BLaER1 treated with 17β-estradiol and CSF1 and Interleukin-3, amounts not matched to agents 10 nM and 100 nM (cell line): ENCODE measurements around the gene SYVN1.

Source experiments
- H3K27ac ChIP-seq, 11 experiments: shearing (Covaris generic); formaldehyde crosslinking; 2 replicates each; pipeline ENCODE4 v1.8.1; 2022
- H3K27me3 ChIP-seq, 11 experiments: shearing (Covaris generic); formaldehyde crosslinking; 2 replicates each; pipeline ENCODE4 v1.8.1; 2022
- H3K36me3 ChIP-seq, 11 experiments: shearing (Covaris generic); formaldehyde crosslinking; 2 replicates each; pipeline ENCODE4 v1.8.1; 2022
- H3K4me1 ChIP-seq, 10 experiments: shearing (Covaris generic); formaldehyde crosslinking; 2 replicates each; pipeline ENCODE4 v1.8.1; 2022
- H3K4me2 ChIP-seq, 11 experiments: shearing (Covaris generic); formaldehyde crosslinking; 2 replicates each; pipeline ENCODE4 v1.8.1; 2022
- H3K4me3 ChIP-seq, 10 experiments: shearing (Covaris generic); formaldehyde crosslinking; 2 replicates each; pipeline ENCODE4 v1.8.1; 2022
- H3K9ac ChIP-seq, 11 experiments: shearing (Covaris generic); formaldehyde crosslinking; 2 replicates each; pipeline ENCODE4 v1.8.1; 2022
- H3K9me3 ChIP-seq, 11 experiments: shearing (Covaris generic); formaldehyde crosslinking; replicated peaks in 1 of 11; 2 replicates each; pipeline ENCODE4 v1.8.1; 2022
- H4K20me1 ChIP-seq, 11 experiments: shearing (Covaris generic); formaldehyde crosslinking; 2 replicates each; pipeline ENCODE4 v1.8.1; 2022
- Cebpa-rat ChIP-seq, 11 experiments: shearing (Covaris generic); IDR thresholded peaks; 2 replicates each; pipeline ENCODE4 v1.8.1; 2022

SYVN1 gene

DNA sequence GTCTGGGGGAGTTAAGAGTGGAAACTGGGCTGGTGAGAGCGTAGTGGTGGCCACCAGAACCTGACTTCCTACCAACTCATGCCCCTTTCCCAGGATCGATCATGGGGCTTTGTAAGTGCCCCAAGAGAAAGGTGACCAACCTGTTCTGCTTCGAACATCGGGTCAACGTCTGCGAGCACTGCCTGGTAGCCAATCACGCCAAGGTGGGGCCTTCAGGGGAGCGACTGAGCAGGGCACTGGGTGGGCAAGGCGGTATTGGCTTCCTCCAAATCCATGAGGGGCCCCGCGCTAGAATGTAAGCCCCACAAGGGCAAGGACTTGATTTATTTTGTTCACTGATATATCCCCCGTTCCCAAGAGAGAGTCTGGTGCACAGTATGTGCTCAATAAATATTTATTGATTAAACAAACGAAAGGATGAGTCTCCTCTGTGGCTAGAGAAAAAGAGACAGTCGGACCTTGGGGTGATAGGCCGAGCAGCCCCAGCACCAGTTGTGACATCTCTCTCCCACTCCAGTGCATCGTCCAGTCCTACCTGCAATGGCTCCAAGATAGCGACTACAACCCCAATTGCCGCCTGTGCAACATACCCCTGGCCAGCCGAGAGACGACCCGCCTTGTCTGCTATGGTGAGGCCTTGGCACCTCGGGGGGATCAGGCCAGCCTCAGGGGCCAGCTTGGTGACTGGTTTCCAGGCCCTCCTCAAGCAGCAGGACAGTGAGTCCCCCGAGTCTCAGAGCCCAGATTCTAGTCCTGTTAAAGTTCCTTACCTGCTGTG, 49.5 kb downstream of the SYVN1 start:
- no peaks in the 10 kb centered on the region for H3K27me3 ChIP-seq
- no peak for TF ChIP-seq Cebpa-rat (IDR thresholded peaks at IDR 0.05)
- peak overlapping the region; percentile 79 to 91 (median 86) for H3K27ac ChIP-seq
- peaks cover 44 to 81% (median 65%) of the 10 kb centered on the region in 11 experiments for H3K36me3 ChIP-seq
- peak overlapping the region; percentile 75 to 90 (median 86) for H3K4me3 ChIP-seq
- H3K4me1 ChIP-seq, result peaks cover 37 to 52% (median 49%) of the 10 kb centered on the region in 10 experiments
- peak overlapping the region; percentile 82 to 100 (median 98) for H3K4me2 ChIP-seq
- peaks cover 0 to 20% (median 0%) of the 10 kb centered on the region in 11 experiments; a peak in 5 of 22 replicates for H4K20me1 ChIP-seq
- peak overlapping the region; percentile 85 to 95 (median 90) for H3K9ac ChIP-seq
- H3K9me3 ChIP-seq, result no peaks in the 10 kb centered on the region

DNA sequence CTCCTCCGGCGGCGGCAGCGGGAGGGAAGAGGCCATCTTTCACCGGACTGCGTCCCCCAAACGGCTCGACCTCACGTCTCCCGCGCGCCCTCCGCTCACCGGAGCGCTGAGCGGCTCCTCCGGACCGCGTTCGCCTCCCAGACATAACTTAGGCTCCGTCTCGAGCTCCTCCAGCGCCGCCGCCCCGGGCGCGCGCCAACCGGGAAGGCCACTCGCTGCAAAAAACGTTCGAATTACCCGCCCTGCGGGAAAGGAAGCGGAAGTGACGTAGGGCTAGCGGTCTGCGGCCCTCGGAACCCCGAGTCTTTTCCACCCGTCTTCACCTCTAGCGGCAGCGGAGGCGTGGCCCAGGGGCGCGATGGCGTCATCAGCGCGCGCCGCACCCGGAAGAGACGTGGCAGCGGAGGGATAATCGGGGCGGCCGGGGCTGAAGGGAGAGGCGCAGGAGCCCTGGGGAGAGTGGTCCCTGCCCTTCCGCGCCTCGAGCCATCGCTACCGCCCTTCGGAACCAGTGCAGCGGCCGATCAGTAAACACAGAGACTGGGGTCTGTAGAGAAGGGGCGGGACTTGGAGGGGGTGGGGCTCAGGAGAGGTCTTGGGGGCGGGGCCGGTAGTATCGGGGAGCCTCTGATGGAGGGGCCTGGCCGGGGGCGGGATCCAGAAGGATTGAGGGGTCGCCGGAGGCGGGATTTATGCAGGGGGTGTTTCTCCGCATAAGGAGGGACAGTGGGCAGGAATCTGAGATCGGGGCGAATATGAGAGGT, 50.3 kb downstream of the SYVN1 start, which contains the start of the genes CDCA5 and ZFPL1:
CDCA5 (minus strand) TSS at position 207 of the 764 bp plus-strand sequence; CDS start at position 145, 62 bp downstream.
ZFPL1 (plus strand) TSS at position 389 of the 764 bp plus-strand sequence. CDS start 477 bp downstream, outside the sequence.
- Histone ChIP-seq H4K20me1 (peaks cover 0 to 28% (median 5%) of the 10 kb centered on the region in 11 experiments; a peak in 11 of 22 replicates), H3K36me3 (peaks cover 37 to 81% (median 66%) of the 10 kb centered on the region in 11 experiments), H3K4me3 (peak within 1 kb of the TSS; percentile 75 to 90 (median 86)), H3K4me2 (peak within 1 kb of the TSS; percentile 85 to 100 (median 98)), H3K4me1 (peaks cover 43 to 59% (median 55%) of the 10 kb centered on the region in 10 experiments), H3K27ac (peak within 1 kb of the TSS; percentile 79 to 91 (median 86)), H3K9ac (peak within 1 kb of the TSS; percentile 85 to 95 (median 90)), H3K27me3 (no peaks in the 10 kb centered on the region), H3K9me3 (no peaks in the 10 kb centered on the region)
- TF ChIP-seq Cebpa-rat (IDR thresholded peaks at IDR 0.05), result no peak

DNA sequence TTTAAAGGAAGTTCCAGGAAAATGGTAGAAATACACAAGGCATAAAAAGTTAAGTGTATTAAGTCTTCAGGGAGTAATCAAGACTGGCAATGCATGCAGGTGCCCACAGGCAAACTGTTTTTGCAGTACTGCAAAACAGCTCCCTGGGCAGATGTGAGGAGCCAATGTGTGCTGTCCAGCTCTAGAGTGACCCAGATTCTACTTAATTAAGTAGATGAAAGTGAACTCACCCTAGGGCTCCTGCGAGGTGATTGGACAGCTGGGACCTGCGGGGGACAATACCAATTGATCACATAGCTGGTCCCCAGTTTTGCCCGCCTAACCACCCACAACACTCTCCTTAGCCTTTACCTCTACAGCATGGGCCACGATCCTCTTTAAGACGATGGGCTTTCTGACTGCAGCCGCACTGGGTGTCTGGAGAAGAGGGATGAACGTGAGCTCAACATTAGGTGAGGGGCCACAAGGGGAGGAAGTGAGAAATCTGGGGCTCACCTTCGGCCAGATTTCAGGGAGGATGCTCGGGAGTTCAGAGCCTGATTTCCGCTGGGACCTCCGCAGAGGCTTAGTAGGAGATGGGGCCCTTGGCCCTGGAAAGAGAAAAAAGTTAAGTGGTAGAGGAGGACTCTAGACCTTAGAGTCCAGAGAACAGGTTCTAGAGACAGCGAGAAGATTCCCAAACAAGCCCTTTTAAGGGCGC, 51.0 kb downstream of the SYVN1 start:
- no peaks in the 10 kb centered on the region for H3K9me3 ChIP-seq
- no peaks in the 10 kb centered on the region for H3K27me3 ChIP-seq
- peak overlapping the region; percentile 79 to 91 (median 86); a peak in 21 of 22 replicates for H3K27ac ChIP-seq
- no peak for TF ChIP-seq Cebpa-rat (IDR thresholded peaks at IDR 0.05)
- H4K20me1 ChIP-seq, result peaks cover 0 to 35% (median 12%) of the 10 kb centered on the region in 11 experiments; a peak in 13 of 22 replicates
- H3K4me2 ChIP-seq, result peak overlapping the region; percentile 85 to 97 (median 94)
- peaks cover 50 to 66% (median 62%) of the 10 kb centered on the region in 10 experiments for H3K4me1 ChIP-seq
- H3K9ac ChIP-seq, result peak overlapping the region; percentile 85 to 95 (median 90)
- peaks cover 29 to 81% (median 64%) of the 10 kb centered on the region in 11 experiments for H3K36me3 ChIP-seq
- H3K4me3 ChIP-seq, result peak overlapping the region; percentile 75 to 90 (median 86)

DNA sequence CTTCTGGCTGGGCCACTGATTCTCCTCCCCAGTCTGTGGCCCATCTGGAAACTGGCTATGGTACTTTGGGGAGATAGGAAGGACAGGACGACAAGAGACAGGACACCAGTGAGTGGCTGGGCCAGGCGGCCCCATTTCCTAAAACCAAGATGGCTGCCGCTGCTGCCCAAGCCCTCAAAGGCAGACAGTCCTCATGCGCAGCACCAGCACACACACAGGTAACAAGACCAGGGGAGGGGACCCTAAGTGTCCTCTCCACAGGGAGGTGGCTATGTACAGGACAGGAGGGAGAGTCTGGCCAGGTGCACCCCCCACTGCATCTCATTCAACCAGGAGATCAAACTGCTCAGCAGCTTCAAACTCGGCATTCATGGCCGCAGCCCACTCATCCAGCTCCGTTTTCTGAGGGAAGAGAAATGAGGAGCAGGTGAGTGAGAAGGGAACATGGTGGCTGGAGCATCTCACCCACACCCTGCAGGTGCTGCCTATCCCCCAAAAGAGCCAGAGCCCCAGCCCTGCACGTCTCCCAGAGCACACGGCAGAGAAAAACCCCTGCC, 55.5 kb downstream of the SYVN1 start:
- H3K9me3 ChIP-seq, result no peaks in the 10 kb centered on the region
- H3K27me3 ChIP-seq, result no peaks in the 10 kb centered on the region
- TF ChIP-seq Cebpa-rat (IDR thresholded peaks at IDR 0.05), result no peak
- peak overlapping the region in 1 of 10 experiments; percentile 10; a peak in 1 of 20 replicates for H3K4me3 ChIP-seq
- peak overlapping the region in 8 of 11 experiments; percentile 18 to 63 (median 39); a peak in 15 of 22 replicates for H3K9ac ChIP-seq
- H3K27ac ChIP-seq, result peak overlapping the region in 10 of 11 experiments; percentile 14 to 61 (median 40); a peak in 12 of 22 replicates
- H4K20me1 ChIP-seq, result peaks cover 0 to 55% (median 30%) of the 10 kb centered on the region in 11 experiments; a peak in 14 of 22 replicates
- peaks cover 0 to 75% (median 59%) of the 10 kb centered on the region in 11 experiments; a peak in 18 of 22 replicates for H3K36me3 ChIP-seq
- peak overlapping the region; percentile 8 to 61 (median 51); a peak in 18 of 22 replicates for H3K4me2 ChIP-seq
- H3K4me1 ChIP-seq, result peaks cover 47 to 61% (median 55%) of the 10 kb centered on the region in 10 experiments

DNA sequence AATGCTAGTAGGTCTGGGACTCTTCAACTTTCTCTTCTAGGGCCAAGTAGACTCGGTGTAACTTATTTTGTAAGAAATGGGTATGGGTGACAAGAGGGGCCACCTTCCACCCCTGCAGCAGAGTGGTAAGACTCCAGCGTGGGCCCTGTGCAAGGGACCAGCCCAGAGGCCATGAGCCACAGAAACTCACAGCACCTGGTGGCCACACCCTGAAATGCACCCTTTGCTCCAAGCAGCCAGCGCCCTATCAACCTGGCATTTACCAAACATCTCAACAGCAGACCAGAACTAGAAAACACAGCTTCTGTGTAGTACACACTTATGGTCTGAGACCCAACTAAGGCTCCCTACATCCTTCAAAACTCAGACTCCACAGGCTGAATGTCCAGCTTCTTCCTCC, 56.2 kb downstream of the SYVN1 start:
- Histone ChIP-seq H3K4me3 (no peak overlapping the region; a peak in 1 of 20 replicates), H3K36me3 (peaks cover 0 to 75% (median 59%) of the 10 kb centered on the region in 11 experiments; a peak in 18 of 22 replicates), H4K20me1 (peaks cover 0 to 55% (median 30%) of the 10 kb centered on the region in 11 experiments; a peak in 14 of 22 replicates), H3K4me1 (peaks cover 42 to 57% (median 51%) of the 10 kb centered on the region in 10 experiments), H3K9ac (peak overlapping the region in 8 of 11 experiments; percentile 18 to 63 (median 39); a peak in 11 of 22 replicates), H3K27ac (peak overlapping the region in 9 of 11 experiments; percentile 25 to 61 (median 47); a peak in 12 of 22 replicates), H3K27me3 (no peaks in the 10 kb centered on the region), H3K4me2 (peak overlapping the region; percentile 8 to 61 (median 51); a peak in 18 of 22 replicates), H3K9me3 (no peaks in the 10 kb centered on the region)
- TF ChIP-seq Cebpa-rat (IDR thresholded peaks at IDR 0.05), result no peak

DNA sequence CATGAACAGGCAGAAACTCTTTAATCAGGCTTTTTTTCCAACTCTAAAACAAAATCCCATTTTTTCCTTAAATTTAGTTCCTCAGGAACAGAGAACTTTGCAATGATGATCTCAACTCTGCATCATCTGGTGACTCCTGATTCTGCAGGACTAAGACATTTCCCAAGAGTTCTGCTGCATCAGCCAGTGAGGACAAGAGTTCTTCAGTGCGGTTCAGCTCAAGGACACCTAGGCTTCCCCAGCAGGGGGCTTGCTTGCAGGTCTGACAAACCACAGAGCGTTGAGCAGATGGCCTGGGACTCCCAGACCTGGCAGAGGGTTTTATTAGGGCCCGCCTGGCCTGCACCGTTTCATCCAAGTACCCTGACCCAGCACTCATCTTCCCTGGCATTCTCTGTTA, 56.9 kb downstream of the SYVN1 start:
- TF ChIP-seq Cebpa-rat (IDR thresholded peaks at IDR 0.05), result no peak
- H3K27ac ChIP-seq, result no peak overlapping the region; a peak in 1 of 22 replicates
- peaks cover 0 to 55% (median 30%) of the 10 kb centered on the region in 11 experiments; a peak in 14 of 22 replicates for H4K20me1 ChIP-seq
- no peaks in the 10 kb centered on the region for H3K9me3 ChIP-seq
- peak overlapping the region in 4 of 11 experiments; percentile 18 to 54 (median 48); a peak in 2 of 22 replicates for H3K4me2 ChIP-seq
- H3K9ac ChIP-seq, result no peak overlapping the region; a peak in 1 of 22 replicates
- H3K27me3 ChIP-seq, result no peaks in the 10 kb centered on the region
- no peak overlapping the region for H3K4me3 ChIP-seq
- peaks cover 0 to 73% (median 59%) of the 10 kb centered on the region in 11 experiments; a peak in 18 of 22 replicates for H3K36me3 ChIP-seq
- H3K4me1 ChIP-seq, result peaks cover 35 to 50% (median 44%) of the 10 kb centered on the region in 10 experiments
